Spleen (tissue), 7 donors: ENCODE data around the gene KRTAP12-1.

Experiments
- CTCF ChIP-seq, 11 experiments: fragments of 200-600 bp in 7 of 11; fragments of 450-650 bp in 4 of 11; sonication (generic) in 4 of 11; IDR thresholded peaks in 8 of 11; conservative IDR thresholded peaks in 3 of 11; 1 replicate in 7 of 11; 2 replicates in 4 of 11; pipeline versions ENCODE4 v1.4.0 to v1.8.0; 2016 to 2021; ENCODE audit warnings: antibody characterized with exemption in 11 of 11, inconsistent platforms in 4 of 11, mild to moderate bottlenecking in 1 of 11
- POLR2AphosphoS5 ChIP-seq, 3 donors: sonication (generic); formaldehyde crosslinking; IDR thresholded peaks; one replicate each; pipeline ENCODE4 v1.5.1; 2017; ENCODE audit warnings: antibody characterized with exemption in 3 of 3
- donor health status: DM: no; HTN: no; CAD: no; lungs with moderate emphysema.
- donor health status: DM: no; HTN: no; CAD: no.
- donor health status: DM: no; HTN: no; CAD: no.

GRCh38 chr21:44695184-44695583 is 13.2 kb upstream of the KRTAP12-1 start:
- TF ChIP-seq CTCF (IDR thresholded peaks at IDR 0.05 in 8 of 11, conservative IDR thresholded peaks at IDR 0.05 in 3 of 11) (no peak), POLR2AphosphoS5 (IDR thresholded peaks at IDR 0.05) (no peak)
